ENCODE data around the gene GOLIM4.

DNA sequence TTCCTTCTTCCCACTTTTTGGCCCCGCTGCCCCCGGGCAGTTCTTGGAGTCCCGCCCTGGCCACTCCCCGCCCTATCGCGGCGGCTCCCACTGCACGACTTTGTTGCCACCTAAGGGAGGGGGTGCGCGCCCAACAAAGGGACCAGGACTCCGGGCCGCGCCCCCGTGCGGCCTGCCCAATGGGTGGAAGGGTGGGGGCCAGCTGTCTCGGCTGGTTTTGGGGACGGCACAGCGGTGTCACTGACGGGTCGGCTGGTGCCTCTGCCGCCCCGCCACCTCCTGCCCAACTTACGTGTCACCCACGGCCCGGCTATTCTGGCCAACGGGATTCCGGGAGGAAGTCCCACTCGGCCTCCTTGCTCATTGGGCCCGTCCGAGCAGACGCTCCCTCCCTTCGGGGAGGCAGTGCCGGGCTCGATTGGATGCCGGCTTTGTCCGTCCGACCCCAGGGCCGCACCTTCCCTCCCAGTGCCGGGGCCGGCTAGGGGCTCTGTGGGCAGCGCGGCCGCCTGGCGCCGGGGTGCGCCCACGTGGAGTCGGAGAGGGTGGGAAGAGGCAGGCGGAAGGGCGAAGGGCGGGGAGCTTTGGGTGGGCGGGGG, at the start of gene GOLIM4:
- no peak for TF ChIP-seq TSHZ2 (CRISPR knock-in tag; IDR thresholded peaks at IDR 0.05)
- TF ChIP-seq, protein P1, sequence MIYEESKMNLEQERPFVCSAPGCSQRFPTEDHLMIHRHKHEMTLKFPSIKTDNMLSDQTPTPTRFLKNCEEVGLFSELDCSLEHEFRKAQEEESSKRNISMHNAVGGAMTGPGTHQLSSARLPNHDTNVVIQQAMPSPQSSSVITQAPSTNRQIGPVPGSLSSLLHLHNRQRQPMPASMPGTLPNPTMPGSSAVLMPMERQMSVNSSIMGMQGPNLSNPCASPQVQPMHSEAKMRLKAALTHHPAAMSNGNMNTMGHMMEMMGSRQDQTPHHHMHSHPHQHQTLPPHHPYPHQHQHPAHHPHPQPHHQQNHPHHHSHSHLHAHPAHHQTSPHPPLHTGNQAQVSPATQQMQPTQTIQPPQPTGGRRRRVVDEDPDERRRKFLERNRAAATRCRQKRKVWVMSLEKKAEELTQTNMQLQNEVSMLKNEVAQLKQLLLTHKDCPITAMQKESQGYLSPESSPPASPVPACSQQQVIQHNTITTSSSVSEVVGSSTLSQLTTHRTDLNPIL (CRISPR knock-in tag; IDR thresholded peaks at IDR 0.05; ENCODE audit: low read depth): no peak
- TF ChIP-seq TOX (CRISPR knock-in tag; IDR thresholded peaks at IDR 0.05; ENCODE audit: borderline replicate concordance): no peak
- TF ChIP-seq ZFP3 (CRISPR knock-in tag; IDR thresholded peaks at IDR 0.05): no peak
- TF ChIP-seq CSDC2 (CRISPR knock-in tag; IDR thresholded peaks at IDR 0.05): no peak
- no peak for TF ChIP-seq ZC3H10 (CRISPR knock-in tag; IDR thresholded peaks at IDR 0.05)
- no peak for TF ChIP-seq ARNTL (CRISPR knock-in tag; IDR thresholded peaks at IDR 0.05; ENCODE audit: borderline replicate concordance, low read depth)
- TF ChIP-seq ZNF70 (CRISPR knock-in tag; IDR thresholded peaks at IDR 0.05): no peak
- no peak for TF ChIP-seq RARB (CRISPR knock-in tag; IDR thresholded peaks at IDR 0.05)
- TF ChIP-seq PATZ1 (CRISPR knock-in tag; IDR thresholded peaks at IDR 0.05; ENCODE audit: borderline replicate concordance): no peak
- no peak for TF ChIP-seq ZNF565 (CRISPR knock-in tag; conservative IDR thresholded peaks at IDR 0.05; ENCODE audit: low read depth)
- no peak for TF ChIP-seq TCF4 (CRISPR knock-in tag; IDR thresholded peaks at IDR 0.05; ENCODE audit: borderline replicate concordance)
- no peak for TF ChIP-seq ZFP30 (CRISPR knock-in tag; IDR thresholded peaks at IDR 0.05)
- TF ChIP-seq ESRRG (CRISPR knock-in tag; IDR thresholded peaks at IDR 0.05): no peak

Measured in SK-N-SH treated with all-trans-retinoic acid at 6 μM for 48 hours (cell line).